ENCODE data around the gene SLC25A24. TPM values are rescaled to one million over a fixed set of nuclear protein-coding genes. Genes with fewer than 3 reads are reported as not detected.
"Not testable (repeated sequence)": the region's sequence is repeated elsewhere in the genome, so short reads cannot be mapped to it uniquely, and the experiment has no call there.

SLC25A24 gene
- 10 to 100 TPM in 1 of 2 donors, 1 to 10 TPM in 1; 8.8 to 17.3 TPM for total RNA-seq

- peaks cover 11% of the 10 kb centered on the region for H3K36me3 Mint-ChIP-seq
- H3K4me1 Mint-ChIP-seq (ENCODE audit: low read depth in 2 of 2): peaks cover 21 to 36% of the 10 kb centered on the region in 2 donors
- peak; percentile 81 for DNase-seq (ENCODE audit: low spot score)
- H3K4me3 Mint-ChIP-seq: peak within 1 kb of the TSS; percentile 90
- ATAC-seq: peak; percentile 99
- peaks cover 7 to 13% of the 10 kb centered on the region in 2 donors for H3K27me3 Mint-ChIP-seq
- H3K27ac Mint-ChIP-seq: peak within 1 kb of the TSS; percentile 65 to 84
- peaks cover 2% of the 10 kb centered on the region for H3K9me3 Mint-ChIP-seq
Observed at GRCh38 chr1:108199781-108200686, at the start of gene SLC25A24. SLC25A24 (minus strand) TSS chr1:108200343; CDS start chr1:108200138, 205 bp downstream.

DNA sequence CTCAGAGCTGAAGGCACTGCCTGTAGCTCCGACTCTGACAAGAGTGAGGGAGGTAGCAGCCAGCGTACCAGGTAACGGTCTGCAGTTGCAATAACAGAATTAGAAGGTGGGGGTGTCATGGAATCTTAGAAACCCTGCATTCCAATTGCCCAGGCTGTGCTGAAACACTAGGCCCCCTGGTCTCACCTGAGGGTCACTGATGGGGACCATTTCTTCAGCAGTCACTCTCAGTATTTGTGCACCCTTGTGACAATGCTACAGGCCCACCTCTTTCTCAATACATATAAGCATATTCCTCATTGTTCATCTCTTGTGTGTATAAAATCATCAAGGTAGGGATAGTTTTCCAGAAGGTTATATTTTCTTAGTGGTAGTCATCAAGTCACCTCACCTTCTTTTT is 43.8 kb upstream of the SLC25A24 start, which contains the start of gene NBPF4:
Gene NBPF4 (minus strand): TSS at position 101 of the 400 bp plus-strand sequence. CDS start 315 bp downstream, outside the sequence.
- H3K36me3 Mint-ChIP-seq; H3K4me1 Mint-ChIP-seq (ENCODE audit: low read depth in 2 of 2); ATAC-seq; H3K27ac Mint-ChIP-seq; H3K4me3 Mint-ChIP-seq; H3K9me3 Mint-ChIP-seq; H3K27me3 Mint-ChIP-seq; DNase-seq (ENCODE audit: low spot score): not testable (repeated sequence)

GRCh38 chr1:108239426-108239825 is 39.3 kb upstream of the SLC25A24 start:
- not testable (repeated sequence) for ATAC-seq; H3K27me3 Mint-ChIP-seq; H3K4me1 Mint-ChIP-seq (ENCODE audit: low read depth in 2 of 2); DNase-seq (ENCODE audit: low spot score); H3K27ac Mint-ChIP-seq; H3K36me3 Mint-ChIP-seq; H3K4me3 Mint-ChIP-seq; H3K9me3 Mint-ChIP-seq

DNA sequence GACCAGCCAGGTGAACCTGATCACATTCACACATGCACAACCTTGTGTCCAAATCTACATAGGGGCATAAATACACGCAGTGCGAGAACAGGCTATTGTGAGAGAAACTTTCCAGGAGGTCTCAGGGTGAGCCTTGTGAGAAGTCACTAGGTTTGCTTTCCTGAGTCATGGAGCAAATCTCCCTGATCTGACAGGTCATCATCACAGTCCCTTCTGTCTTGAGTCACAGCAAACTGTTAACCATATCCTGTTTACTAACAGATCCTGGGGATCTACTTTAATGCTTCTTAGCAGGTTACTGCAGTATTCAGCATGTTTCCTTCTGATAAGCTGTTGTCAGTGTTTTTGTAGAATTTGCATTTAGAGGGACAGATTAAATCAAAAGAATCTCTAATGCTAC is 35.2 kb upstream of the SLC25A24 start:
- H3K36me3 Mint-ChIP-seq; H3K27ac Mint-ChIP-seq; H3K27me3 Mint-ChIP-seq; H3K9me3 Mint-ChIP-seq; H3K4me3 Mint-ChIP-seq; DNase-seq (ENCODE audit: low spot score); H3K4me1 Mint-ChIP-seq (ENCODE audit: low read depth in 2 of 2): not testable (repeated sequence)
- peak; percentile 74 to 77 for ATAC-seq

- not testable (repeated sequence) for H3K27ac Mint-ChIP-seq; ATAC-seq; H3K36me3 Mint-ChIP-seq; H3K27me3 Mint-ChIP-seq; H3K4me1 Mint-ChIP-seq (ENCODE audit: low read depth in 2 of 2); H3K9me3 Mint-ChIP-seq; H3K4me3 Mint-ChIP-seq; DNase-seq (ENCODE audit: low spot score)
Observed at GRCh38 chr1:108232183-108232582, 32.0 kb upstream of the SLC25A24 start.

DNA sequence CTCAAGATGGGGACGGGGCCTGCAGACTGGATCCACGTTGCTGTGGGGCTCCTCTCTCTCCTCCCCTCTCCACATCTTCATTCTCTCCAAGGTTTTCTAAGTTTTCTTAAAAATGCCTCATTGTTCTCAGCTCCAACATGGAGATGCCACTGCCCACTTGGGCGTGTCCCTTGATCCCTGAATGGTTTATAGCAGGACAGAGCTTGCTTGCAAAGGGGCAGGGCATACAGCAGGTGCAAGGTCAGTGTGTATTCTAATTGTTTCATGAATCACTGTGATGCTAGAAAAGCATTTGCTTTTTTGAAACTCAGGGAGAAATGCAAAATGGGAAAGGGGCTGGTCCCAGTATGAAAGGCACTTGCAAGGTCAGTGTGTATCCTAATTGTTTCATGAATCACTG is 29.8 kb upstream of the SLC25A24 start:
- H3K4me1 Mint-ChIP-seq (ENCODE audit: low read depth in 2 of 2); ATAC-seq; H3K9me3 Mint-ChIP-seq: not testable (repeated sequence)

GRCh38 chr1:108227772-108228171 is 27.6 kb upstream of the SLC25A24 start:
- H3K27me3 Mint-ChIP-seq; ATAC-seq; H3K4me1 Mint-ChIP-seq (ENCODE audit: low read depth in 2 of 2); H3K36me3 Mint-ChIP-seq; H3K27ac Mint-ChIP-seq; DNase-seq (ENCODE audit: low spot score); H3K4me3 Mint-ChIP-seq; H3K9me3 Mint-ChIP-seq: not testable (repeated sequence)

More for the DNA sequence above, 29.8 kb upstream of the SLC25A24 start:
- not testable (repeated sequence) for H3K27ac Mint-ChIP-seq; DNase-seq (ENCODE audit: low spot score); H3K36me3 Mint-ChIP-seq; H3K27me3 Mint-ChIP-seq; H3K4me3 Mint-ChIP-seq

- DNase-seq (ENCODE audit: low spot score); H3K36me3 Mint-ChIP-seq; H3K27me3 Mint-ChIP-seq; ATAC-seq; H3K4me1 Mint-ChIP-seq (ENCODE audit: low read depth in 2 of 2); H3K27ac Mint-ChIP-seq; H3K4me3 Mint-ChIP-seq; H3K9me3 Mint-ChIP-seq: not testable (repeated sequence)
Observed at GRCh38 chr1:108226855-108227254, 26.7 kb upstream of the SLC25A24 start.

DNA sequence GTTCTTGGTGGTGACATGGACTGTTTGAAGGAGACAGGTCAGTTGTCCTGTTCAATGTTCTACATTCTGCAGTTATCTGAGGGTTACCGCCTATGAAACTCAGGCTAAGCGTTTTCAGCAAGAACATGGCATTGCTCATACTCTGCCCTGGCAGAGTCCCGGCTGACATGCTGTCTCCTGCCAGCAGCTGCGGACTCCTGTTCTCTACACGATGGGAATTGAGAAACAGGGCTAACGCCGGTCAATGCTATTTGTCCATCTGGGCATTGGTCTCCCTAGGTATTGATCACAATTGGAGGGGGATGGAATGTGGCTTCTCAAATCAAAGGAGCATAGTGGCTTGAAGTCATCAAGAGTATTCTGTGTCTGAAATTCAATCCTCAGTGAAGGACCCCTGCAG is 23.1 kb upstream of the SLC25A24 start:
- H3K36me3 Mint-ChIP-seq: not testable (repeated sequence)

GRCh38 chr1:108217515-108218174 is 17.5 kb upstream of the SLC25A24 start:
- H3K4me1 Mint-ChIP-seq (ENCODE audit: low read depth in 2 of 2); H3K27ac Mint-ChIP-seq; H3K9me3 Mint-ChIP-seq; H3K36me3 Mint-ChIP-seq; ATAC-seq; H3K4me3 Mint-ChIP-seq; DNase-seq (ENCODE audit: low spot score): not testable (repeated sequence)
- peaks cover 6 to 21% of the 10 kb centered on the region in 2 donors for H3K27me3 Mint-ChIP-seq

More for the DNA sequence above, 23.1 kb upstream of the SLC25A24 start:
- not testable (repeated sequence) for H3K9me3 Mint-ChIP-seq; DNase-seq (ENCODE audit: low spot score); H3K4me1 Mint-ChIP-seq (ENCODE audit: low read depth in 2 of 2); ATAC-seq; H3K27ac Mint-ChIP-seq; H3K4me3 Mint-ChIP-seq
- peaks cover 10 to 17% of the 10 kb centered on the region in 2 donors for H3K27me3 Mint-ChIP-seq

GRCh38 chr1:108217007-108217406 is 16.9 kb upstream of the SLC25A24 start:
- H3K27ac Mint-ChIP-seq; H3K36me3 Mint-ChIP-seq; H3K4me1 Mint-ChIP-seq (ENCODE audit: low read depth in 2 of 2); H3K4me3 Mint-ChIP-seq; H3K9me3 Mint-ChIP-seq; DNase-seq (ENCODE audit: low spot score); ATAC-seq: not testable (repeated sequence)
- peaks cover 8 to 26% of the 10 kb centered on the region in 2 donors for H3K27me3 Mint-ChIP-seq

- H3K9me3 Mint-ChIP-seq; DNase-seq (ENCODE audit: low spot score); H3K4me1 Mint-ChIP-seq (ENCODE audit: low read depth in 2 of 2); ATAC-seq; H3K36me3 Mint-ChIP-seq; H3K4me3 Mint-ChIP-seq; H3K27ac Mint-ChIP-seq: not testable (repeated sequence)
- peaks cover 13 to 25% of the 10 kb centered on the region in 2 donors for H3K27me3 Mint-ChIP-seq
Observed at GRCh38 chr1:108216028-108216890, 16.1 kb upstream of the SLC25A24 start.

Measured in natural killer cell treated with Interleukin-12 subunit alpha and Interleukin-12 subunit beta and Interleukin-15 and Interleukin-18, amount 100 ng/mL, for 72 hours (primary cell).